ENCODE data around the gene SPTSSB.

Gene SPTSSB

GRCh38 chr3:161403251-161403650 is 31.9 kb upstream of the SPTSSB start:
- TF ChIP-seq ZNF384 (IDR thresholded peaks at IDR 0.05): no peak
- TF ChIP-seq FOXA1 (IDR thresholded peaks at IDR 0.05): no peak
- TF ChIP-seq L3MBTL2 (conservative IDR thresholded peaks at IDR 0.05): no peak
- no peak for TF ChIP-seq SP1 (IDR thresholded peaks at IDR 0.05)
- TF ChIP-seq ELF4 (IDR thresholded peaks at IDR 0.05): no peak
- TF ChIP-seq LEF1 (IDR thresholded peaks at IDR 0.05; ENCODE audit: borderline replicate concordance): no peak
- no peak for TF ChIP-seq SUZ12 (IDR thresholded peaks at IDR 0.05)
- TF ChIP-seq CTBP1 (IDR thresholded peaks at IDR 0.05; ENCODE audit: borderline replicate concordance): no peak
- no peak for TF ChIP-seq TARDBP (IDR thresholded peaks at IDR 0.05)
- no peak for TF ChIP-seq NFRKB (IDR thresholded peaks at IDR 0.05)
- no peak for TF ChIP-seq HDGF (IDR thresholded peaks at IDR 0.05; ENCODE audit: borderline replicate concordance)
- TF ChIP-seq BHLHE40 (IDR thresholded peaks at IDR 0.05; ENCODE audit: borderline replicate concordance): no peak
- POLR2A ChIA-PET: no interaction called here
- CTCF ChIA-PET: interaction anchor here (0.8 kb wide), 1 partner anchor 128 kb away, joined by 3 read pairs; no protein-coding TSS in a partner anchor
- no peak for DNase-seq (ENCODE audit: extremely low spot score)

GRCh38 chr3:161401389-161401788 is 30.1 kb upstream of the SPTSSB start:
- TF ChIP-seq SP1 (IDR thresholded peaks at IDR 0.05) (no peak), FOXK2 (IDR thresholded peaks at IDR 0.05) (no peak), HDGF (IDR thresholded peaks at IDR 0.05; ENCODE audit: borderline replicate concordance) (no peak)
- ChIA-PET POLR2A (no interaction called here), CTCF (interaction anchor here (0.6 kb wide), 1 partner anchor 582 kb away, joined by 3 read pairs; no protein-coding TSS in a partner anchor)
- DNase-seq (ENCODE audit: extremely low spot score): no peak

- no peak for TF ChIP-seq FOXA1 (IDR thresholded peaks at IDR 0.05)
- TF ChIP-seq L3MBTL2 (conservative IDR thresholded peaks at IDR 0.05): no peak
- TF ChIP-seq ELF4 (IDR thresholded peaks at IDR 0.05): no peak
- TF ChIP-seq CTBP1 (IDR thresholded peaks at IDR 0.05; ENCODE audit: borderline replicate concordance): no peak
- no peak for TF ChIP-seq ARNT (IDR thresholded peaks at IDR 0.05)
- TF ChIP-seq LEF1 (IDR thresholded peaks at IDR 0.05; ENCODE audit: borderline replicate concordance): no peak
- no peak for TF ChIP-seq SUZ12 (IDR thresholded peaks at IDR 0.05)
- no peak for TF ChIP-seq NFRKB (IDR thresholded peaks at IDR 0.05)
- TF ChIP-seq PKNOX1 (IDR thresholded peaks at IDR 0.05): no peak
- TF ChIP-seq HDGF (IDR thresholded peaks at IDR 0.05; ENCODE audit: borderline replicate concordance): no peak
- no peak for TF ChIP-seq ZNF384 (IDR thresholded peaks at IDR 0.05)
- no peak for TF ChIP-seq BHLHE40 (IDR thresholded peaks at IDR 0.05; ENCODE audit: borderline replicate concordance)
- no peak for TF ChIP-seq TARDBP (IDR thresholded peaks at IDR 0.05)
- no peak for TF ChIP-seq SP1 (IDR thresholded peaks at IDR 0.05)
- CTCF ChIA-PET: no interaction called here
- POLR2A ChIA-PET: no interaction called here
- no peak for DNase-seq (ENCODE audit: extremely low spot score)
Measured at GRCh38 chr3:161400650-161401049, 29.3 kb upstream of the SPTSSB start.

GRCh38 chr3:161395115-161396012 is 24.0 kb upstream of the SPTSSB start:
- no peak for DNase-seq (ENCODE audit: extremely low spot score)
- CTCF ChIA-PET: no interaction called here
- no peak for TF ChIP-seq SP1 (IDR thresholded peaks at IDR 0.05)
- TF ChIP-seq CTBP1 (IDR thresholded peaks at IDR 0.05; ENCODE audit: borderline replicate concordance): no peak
- no peak for TF ChIP-seq NFRKB (IDR thresholded peaks at IDR 0.05)
- no peak for TF ChIP-seq ELF4 (IDR thresholded peaks at IDR 0.05)
- TF ChIP-seq SUZ12 (IDR thresholded peaks at IDR 0.05): no peak
- TF ChIP-seq PKNOX1 (IDR thresholded peaks at IDR 0.05): no peak
- POLR2A ChIA-PET: no interaction called here

- DNase-seq (ENCODE audit: extremely low spot score): no peak
- ChIA-PET CTCF (no interaction called here), POLR2A (no interaction called here)
- no peak for TF ChIP-seq SUZ12 (IDR thresholded peaks at IDR 0.05)
Measured at GRCh38 chr3:161393803-161394202, 22.5 kb upstream of the SPTSSB start.

GRCh38 chr3:161393310-161393709 is 22.0 kb upstream of the SPTSSB start:
- POLR2A ChIA-PET: no interaction called here
- no peak for TF ChIP-seq SP1 (IDR thresholded peaks at IDR 0.05)
- TF ChIP-seq FOXA1 (IDR thresholded peaks at IDR 0.05): no peak
- TF ChIP-seq FOXM1 (IDR thresholded peaks at IDR 0.05; ENCODE audit: borderline replicate concordance): no peak
- no peak for TF ChIP-seq NFRKB (IDR thresholded peaks at IDR 0.05)
- TF ChIP-seq PKNOX1 (IDR thresholded peaks at IDR 0.05): no peak
- TF ChIP-seq BHLHE40 (IDR thresholded peaks at IDR 0.05; ENCODE audit: borderline replicate concordance): no peak
- no peak for TF ChIP-seq ELF4 (IDR thresholded peaks at IDR 0.05)
- TF ChIP-seq LEF1 (IDR thresholded peaks at IDR 0.05; ENCODE audit: borderline replicate concordance): no peak
- TF ChIP-seq L3MBTL2 (conservative IDR thresholded peaks at IDR 0.05): no peak
- TF ChIP-seq HDGF (IDR thresholded peaks at IDR 0.05; ENCODE audit: borderline replicate concordance): no peak
- TF ChIP-seq TARDBP (IDR thresholded peaks at IDR 0.05): no peak
- no peak for TF ChIP-seq FOXK2 (IDR thresholded peaks at IDR 0.05)
- no peak for TF ChIP-seq ARNT (IDR thresholded peaks at IDR 0.05)
- TF ChIP-seq SUZ12 (IDR thresholded peaks at IDR 0.05): no peak
- no peak for TF ChIP-seq CTBP1 (IDR thresholded peaks at IDR 0.05; ENCODE audit: borderline replicate concordance)
- no peak for TF ChIP-seq ZNF384 (IDR thresholded peaks at IDR 0.05)
- CTCF ChIA-PET: no interaction called here
- DNase-seq (ENCODE audit: extremely low spot score): no peak
